Hematopoietic multipotent progenitor cell treated with erythropoietin and hydrocortisone succinate and interleukin-3 and kit ligand, for 6 days (in vitro differentiated cells): ENCODE results near the gene MAN1C1.

Source experiments
- DNase-seq: peaks from one replicate; pipeline ENCODE4 v3.0.0-alpha.2; 2015

MAN1C1 gene

DNA sequence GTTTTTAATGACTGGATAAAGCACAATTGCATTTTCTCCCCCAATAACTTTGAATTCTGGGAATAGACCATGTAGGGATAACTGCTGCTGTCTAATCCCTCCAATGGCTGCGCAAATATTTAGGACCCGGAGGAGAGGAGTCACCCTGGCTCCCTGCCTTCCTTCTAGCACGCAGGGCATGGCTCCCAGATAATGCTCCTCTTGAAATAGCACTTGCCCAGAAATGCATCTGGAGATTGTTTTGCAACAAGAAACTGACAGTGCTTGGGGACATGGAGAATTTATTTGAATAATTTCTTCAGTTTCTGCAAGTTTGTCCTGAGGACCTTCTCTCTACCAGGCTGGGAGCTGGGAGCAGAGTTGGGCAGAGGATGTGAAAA, 83.5 kb downstream of the MAN1C1 start:
- DNase-seq = no peak

DNA sequence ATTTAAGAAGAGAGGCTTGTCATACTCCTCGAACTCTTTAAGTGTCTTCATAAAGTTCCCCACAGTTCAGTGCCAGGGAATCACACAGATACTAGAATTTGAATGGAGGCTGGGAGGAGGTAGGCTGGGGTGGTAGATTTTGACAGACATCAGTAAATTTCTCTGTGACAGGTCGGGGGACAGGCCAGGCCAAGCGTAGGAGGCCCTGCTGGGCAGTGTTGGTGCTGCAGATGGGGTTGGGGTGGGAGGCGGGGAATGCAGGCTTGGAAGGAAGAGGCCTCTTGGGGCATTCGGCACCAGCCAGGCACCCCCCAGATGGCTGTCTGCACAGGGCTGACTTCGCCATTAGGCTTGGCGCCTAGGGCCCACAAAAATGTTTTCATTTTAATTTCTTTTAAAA, 84.0 kb downstream of the MAN1C1 start:
- DNase-seq = no peak

DNA sequence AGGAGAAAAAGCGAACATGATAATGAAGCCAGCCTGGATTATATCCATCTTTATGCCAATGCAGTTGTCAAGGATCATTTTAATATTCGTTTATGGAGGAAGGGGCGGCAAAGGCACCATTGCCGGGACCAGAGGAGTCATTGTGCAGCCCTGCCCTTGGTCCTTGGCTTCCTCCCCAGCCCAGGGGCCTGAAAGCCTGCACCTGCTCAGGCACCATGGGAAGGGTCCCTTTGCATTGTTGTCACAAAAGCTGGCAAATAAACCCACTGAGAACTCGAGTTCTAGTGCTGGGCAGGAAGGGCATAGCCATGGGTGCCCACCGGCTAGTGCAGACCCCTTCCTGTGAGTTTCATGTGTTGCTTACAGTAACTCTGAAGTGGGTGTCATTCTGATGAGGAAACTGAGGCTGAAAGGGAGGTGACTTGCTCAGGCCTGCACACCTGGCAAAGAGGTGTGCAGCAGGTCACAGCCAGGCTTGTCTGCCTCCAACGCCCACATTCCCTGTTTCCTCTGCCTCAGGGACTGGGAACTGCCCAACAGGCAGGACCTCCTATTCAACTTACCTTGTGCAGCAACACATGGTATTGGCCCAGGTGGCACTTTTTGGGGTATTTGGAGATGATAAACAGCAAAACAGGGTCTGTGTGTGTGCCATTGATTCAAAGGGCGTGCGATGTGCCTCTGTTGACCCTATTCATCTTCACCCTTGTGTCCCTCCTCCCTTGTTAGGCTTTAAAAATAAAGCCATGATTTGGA, 84.6 kb downstream of the MAN1C1 start:
- no peak for DNase-seq

DNA sequence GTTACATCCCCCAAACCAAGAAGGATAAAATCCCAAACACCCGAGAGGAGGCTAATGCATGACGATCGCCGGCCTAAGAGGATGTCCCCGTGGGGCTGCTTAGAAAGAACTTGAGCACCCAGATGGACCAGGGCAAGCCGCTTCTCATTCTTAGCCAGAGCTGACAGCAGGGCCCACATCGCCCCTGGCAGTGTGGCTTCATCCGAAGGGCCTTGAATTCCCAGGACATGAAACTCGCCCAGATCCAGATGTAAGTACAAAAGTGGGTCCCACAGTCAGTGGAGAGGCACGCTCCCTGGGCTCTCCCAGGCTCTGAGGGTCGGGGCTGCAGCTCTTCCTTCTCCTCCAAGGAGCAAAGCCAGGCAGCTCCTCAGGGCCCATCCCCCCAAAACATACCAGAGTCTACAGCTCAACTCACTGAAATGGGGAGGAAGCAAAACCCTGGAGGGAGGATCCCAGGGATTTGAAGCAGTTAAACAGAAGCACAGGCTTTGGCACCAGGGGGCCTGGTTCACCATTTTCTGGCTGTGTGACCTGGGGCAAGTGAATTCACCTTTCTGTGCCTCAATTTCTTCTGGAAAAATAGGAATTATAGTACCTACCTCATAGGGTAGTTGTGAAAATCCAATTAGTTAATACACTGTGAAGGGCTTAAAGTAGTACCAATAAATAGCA, 85.6 kb downstream of the MAN1C1 start:
- DNase-seq = no peak

DNA sequence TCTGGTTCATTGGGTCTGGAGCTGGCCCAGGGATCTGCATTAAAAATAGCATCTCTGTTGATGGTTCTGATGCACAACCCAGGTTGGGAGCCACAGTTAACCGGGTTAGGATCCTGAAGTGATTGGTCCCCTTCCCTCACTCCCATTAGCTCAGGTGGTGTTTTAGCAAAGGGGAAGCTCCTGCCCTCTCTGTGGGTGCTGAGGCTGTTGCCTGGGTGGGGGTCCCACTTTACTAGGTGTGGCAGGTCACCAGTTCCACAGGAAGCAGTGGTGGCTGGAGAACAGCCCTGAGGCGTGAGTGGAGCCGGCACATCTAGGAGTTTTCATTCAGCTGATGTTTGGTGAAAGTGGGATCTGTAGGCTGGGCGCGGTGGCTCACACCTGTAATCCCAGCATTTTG, 86.5 kb downstream of the MAN1C1 start:
- DNase-seq = no peak

DNA sequence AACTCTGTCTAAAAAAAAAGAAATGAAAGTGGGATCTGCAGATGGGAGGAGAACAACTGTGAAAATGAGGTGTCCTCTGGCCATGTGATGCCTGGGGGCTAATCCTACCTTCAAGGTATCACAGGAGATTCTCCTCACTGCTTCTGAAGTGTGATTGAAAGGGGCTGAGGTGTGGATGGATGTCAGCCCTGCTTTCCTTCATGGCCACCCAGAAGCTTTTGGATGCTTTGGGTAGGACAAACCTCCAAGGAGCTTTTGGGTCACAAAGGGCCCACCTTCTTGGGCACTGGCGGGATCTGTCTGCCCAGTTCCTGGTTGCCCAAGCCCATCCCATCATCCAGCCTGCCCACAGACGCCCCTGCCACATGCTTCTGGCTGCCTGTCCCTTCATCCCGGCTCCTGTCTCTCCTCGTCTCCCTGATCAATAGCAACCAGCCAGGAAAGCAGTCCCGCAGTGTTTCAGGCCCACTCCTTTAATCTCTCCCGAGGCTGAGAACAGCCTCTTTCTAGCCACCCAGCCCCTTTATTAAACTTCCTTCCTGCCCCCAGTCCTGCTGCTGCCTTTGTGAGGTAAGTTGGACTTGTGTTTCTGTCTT, 87.2 kb downstream of the MAN1C1 start:
- DNase-seq = no peak

DNA sequence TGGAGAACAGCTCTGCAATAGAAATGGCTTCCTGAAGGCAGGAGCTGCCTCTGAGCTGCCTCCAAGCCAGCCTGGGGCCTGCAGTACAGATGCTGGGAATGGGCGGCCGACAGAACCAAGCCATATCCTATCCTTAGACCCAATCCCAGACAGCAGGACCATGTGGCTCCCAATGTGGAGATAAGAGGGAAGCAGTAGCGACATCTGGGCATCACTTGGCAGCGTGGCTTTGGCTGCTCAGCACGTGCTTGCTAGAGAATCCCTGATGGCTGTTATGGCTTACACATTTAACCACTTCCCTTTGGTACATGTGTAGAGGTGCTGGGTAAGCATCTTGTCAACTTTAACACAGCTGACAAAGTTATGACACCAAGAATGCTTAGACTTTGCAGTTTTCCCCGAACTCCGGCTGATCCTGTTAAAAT, 87.7 kb downstream of the MAN1C1 start:
- DNase-seq = peak; percentile 33

DNA sequence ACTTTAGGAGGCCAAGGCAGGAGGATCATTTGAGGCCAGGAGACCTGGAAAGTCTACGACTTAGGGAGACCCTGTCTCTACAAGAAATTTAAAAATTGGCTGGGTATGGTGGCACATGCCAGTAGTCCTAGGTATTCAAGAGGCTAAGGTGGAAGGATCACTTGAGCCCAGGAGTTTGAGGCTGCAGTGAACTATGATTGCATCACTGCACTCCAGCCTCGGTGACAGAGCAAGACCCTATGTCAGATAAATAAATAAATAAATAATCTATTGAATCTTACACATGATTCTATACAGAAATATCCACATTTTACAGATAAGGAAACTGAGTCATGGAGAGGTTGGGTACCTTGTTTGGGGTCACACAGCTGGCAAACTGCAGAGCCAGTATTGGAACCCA, 89.1 kb downstream of the MAN1C1 start:
- DNase-seq = no peak

DNA sequence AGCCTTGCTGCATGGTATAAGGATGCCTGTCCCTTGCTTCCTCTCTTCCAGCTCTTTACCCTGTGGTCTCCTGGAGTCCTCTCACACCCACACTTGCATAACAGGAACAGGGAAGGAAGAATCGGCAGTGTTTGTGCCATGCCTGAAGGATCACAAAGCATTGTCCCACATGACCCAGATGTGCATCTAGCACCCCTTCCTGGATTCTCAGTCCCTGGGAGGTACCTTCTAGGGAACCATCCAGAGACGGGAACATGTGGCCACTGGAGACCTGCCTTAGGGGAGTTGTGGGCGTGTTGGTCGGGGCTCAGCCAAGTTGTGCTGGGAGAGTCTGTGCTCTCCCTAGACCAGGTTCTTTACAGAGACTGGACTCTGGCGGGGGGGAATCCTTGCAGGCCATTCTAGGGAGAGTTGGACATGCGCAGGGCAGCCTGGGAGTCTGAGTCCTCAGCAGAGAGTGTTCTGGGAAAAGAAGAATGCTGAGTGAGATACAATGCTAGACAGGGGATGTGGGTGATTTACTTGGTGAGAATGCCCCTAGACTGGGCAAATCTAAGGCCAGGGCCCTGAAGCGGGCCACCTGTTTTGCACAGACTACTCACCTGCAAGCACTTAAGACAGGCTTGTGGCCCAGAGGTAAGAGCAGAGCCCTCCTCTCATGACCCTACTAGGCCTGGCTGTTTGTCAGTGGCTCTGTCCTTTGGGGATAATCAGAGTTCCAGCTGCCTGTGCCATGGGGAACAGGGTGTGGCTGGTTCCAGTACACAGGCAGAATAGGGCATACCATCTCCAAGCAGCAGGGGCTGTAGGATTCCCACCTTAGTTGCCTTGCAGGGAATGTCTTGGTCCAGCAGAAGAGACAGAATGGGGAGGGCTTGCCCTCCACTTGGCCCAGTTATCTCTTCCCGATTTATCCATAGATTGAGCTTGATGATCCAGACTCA, 89.8 kb downstream of the MAN1C1 start:
- no peak for DNase-seq

DNA sequence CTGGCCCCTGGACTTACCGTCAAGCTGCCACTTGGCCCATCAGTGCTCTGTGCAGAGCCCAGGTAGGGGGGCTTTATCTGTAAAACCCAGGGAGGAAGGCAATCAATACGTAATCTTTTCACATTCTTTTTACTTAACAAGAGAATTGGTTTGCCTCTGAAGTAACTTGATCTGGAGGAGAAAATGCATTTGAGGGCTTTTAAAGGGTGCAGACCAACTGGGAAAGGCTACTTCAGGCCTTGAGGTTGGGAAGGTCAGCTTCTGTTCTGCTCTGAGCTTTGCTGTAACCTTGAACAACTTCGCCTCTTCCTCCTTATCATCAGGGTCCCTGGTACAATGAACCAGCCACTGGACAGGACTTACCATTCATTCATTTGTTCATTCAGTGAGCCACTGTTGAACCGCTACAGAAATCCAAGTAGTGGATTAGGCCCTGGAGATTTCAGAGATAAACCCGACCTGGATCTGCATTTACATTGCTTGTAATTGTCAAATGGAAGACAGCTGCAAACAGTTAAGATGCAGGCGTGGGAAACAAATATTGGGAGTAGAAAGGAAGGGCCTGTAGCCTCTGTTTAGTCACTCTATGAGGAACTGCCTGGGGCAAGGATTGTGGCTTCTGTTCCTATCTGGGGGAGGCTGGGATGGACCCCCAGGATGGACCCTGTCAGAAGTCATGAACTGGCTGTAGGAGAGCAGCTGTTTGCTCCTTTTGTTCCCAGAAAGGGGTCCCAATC, 90.9 kb downstream of the MAN1C1 start:
- DNase-seq = no peak

DNA sequence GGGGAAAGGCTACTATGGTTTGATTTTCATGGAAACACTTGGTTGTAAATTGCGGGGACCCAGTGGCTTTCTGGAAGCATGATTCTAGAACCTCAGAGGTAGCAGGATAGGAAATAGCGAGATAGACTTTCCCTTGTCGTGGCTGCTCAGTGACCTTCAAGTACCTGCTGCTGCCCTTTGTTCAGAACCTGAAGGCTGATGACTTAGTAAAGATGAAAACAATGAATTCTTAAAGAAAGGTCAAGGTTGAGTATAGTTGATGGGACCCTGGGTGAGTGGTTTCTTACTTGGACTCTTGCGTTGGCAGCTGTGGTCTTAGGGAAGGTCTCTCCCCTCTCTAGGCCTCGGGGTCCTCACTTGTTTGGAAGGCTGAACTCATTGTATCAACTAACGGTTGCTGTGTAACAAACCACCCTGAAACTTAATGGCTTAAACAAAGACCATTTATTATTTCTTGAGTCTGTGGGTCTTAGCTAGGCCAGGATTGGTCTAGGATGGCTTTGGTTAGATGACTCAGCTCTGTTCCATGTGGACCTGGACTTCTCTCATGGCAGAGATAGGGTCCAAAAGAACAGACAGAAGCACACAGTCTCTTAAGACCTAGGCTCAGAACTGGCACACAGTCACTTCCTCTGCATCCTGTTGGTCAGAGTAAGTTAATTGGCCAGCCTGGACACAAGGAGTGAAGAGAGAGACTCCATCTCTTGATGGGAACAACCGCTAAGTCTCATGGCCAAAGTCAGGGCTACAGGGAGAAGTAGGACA, 94.2 kb downstream of the MAN1C1 start:
- no peak for DNase-seq

DNA sequence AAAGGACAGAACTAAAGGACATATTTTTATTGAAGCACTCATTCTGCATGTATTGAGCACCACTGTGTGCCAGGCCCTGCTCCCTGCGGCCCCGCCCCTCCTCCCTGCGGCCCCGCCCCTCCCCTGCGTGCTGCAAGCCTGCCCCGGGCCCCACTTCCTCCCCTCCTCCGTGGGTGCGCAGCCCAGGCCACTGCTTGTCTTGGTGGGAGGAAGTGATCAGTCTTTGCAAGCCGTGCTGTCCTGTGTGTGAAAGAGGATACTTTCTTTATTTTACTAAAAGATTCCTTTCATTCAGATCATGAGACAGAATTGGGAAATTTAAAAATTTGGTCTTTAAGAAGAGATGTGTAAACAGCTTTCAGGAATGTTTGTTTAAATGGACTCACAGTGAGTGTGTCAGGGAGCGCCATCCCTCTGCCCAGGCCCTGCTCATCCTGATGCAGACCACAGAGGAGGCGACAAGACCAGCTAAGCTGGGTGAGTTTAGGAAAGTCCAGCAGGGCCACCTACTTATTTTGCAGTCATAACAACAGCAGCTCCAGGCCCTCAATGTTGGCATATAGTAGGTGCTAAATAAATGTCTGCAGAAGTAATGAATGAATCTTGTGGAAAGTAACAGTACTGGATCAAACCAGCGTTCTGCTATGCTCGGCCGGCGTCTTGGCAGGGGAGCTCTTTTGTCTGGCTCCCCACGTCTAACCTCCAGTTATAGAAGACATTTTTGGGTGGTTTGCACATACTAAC, 95.1 kb downstream of the MAN1C1 start:
- peak; percentile 39 for DNase-seq

DNA sequence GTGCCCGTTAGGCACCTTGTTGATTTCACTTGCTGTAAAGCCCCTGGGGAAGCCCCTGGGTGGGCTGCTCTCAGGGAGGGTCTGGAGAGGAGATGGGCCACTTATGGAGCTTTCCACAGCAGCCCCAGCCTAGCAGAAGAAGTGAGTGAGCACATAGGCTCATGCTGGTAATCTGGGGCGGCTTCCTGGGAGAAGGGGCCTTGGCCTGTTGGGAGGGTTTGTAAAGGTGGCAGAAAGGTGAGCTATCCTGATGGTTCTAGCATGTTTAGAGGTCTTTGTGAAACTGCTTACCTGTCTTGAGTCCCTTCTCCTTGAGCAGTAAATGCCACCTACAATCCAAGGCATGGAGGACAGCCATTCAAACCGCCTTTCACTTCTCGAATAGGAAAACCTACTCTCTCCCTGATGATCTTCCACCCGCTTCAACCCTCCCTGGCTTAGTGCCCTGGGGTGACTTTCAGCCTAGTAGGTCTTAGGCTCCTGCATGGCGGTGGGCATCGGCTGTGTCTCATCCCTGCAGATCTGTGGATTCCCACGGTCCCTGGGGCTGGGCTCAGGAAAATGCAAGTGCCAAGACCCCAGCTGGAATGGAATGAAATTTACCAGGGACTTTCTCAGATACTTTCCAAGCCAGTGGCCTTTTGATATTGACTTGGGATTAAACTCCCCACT, 95.8 kb downstream of the MAN1C1 start:
- DNase-seq = no peak

DNA sequence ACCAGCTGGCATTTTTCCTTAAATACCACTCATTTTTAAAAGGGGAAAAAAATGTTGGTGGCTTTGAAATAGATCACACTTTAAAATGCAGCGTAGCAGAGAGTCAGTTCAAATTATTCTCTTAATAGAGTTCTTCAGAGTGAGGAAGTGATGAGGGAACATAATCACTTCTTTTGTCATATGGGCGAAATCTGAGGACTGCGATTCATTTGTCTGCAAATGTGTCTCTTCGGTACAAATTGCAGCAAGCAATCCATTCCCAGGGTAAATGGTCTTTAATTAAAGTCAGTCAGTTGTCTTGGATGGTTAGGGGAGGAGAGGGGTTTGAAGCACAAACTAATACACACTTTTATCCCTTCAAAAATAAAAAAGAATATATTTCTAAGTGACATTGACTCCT, 97.4 kb downstream of the MAN1C1 start:
- DNase-seq = no peak

DNA sequence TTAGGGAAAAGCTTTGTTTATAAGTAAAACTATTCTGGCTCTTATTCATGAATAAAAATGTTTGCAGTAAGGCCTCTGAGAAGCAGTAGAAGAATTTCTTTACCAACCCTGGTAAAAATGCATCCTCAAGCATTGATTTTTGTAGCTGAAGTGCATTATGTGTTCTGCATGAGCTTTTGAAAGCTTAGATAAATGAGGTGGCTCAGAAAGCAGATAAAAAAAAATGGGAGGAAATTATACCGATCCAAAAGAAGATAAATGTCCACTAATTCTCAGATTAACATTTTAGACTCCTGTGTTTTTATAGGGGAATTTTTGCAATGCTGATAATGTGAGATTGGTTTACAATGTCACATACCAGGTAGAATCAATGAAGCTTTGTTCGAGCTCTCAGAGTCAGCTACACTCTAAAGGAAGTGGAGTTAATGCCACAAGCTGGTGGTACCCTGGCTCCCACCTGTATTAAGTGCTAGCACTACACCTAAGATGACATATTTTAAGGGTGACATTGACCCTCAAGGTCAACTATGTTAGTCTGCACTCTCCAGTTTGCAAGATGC, 97.9 kb downstream of the MAN1C1 start:
- DNase-seq = no peak

DNA sequence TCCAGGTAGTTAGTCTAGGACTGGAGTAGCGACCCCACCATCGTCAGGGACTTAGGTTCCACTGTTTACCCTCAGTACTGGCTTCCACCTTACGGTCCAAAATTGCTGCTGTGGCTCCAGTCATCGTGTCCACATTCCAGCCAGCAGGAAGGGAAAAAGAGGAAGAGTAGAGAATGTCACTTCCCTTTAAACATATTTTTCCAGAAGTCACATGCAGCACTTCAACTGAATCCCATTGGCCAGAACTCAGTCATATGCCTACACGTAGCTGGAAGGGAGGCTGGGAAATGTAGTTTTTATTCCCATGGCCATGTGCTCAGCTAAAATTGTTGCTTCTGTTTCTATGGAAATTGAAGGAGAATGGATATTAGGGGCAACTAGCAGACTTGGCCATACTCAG, 99.3 kb downstream of the MAN1C1 start:
- peak; percentile 25 for DNase-seq

DNA sequence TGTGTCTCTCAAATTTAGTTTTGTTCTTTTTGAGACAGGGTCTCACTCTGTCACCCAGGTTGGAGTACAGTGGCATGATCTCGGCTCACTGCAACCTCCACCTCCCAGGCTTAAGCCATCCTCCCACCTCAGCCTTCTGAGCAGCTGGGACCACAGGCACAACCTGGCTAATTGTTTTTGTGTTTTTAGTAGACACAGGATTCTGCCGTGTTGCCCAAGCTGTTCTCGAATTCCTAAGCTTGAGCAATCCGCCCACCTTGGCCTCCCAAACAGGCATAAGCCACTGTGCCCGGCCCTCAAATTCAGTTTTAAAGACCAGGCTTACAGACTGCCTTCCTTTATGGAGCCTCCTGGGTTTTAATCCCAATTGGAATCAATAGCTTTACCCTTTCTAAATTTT, 99.7 kb downstream of the MAN1C1 start:
- DNase-seq = no peak

DNA sequence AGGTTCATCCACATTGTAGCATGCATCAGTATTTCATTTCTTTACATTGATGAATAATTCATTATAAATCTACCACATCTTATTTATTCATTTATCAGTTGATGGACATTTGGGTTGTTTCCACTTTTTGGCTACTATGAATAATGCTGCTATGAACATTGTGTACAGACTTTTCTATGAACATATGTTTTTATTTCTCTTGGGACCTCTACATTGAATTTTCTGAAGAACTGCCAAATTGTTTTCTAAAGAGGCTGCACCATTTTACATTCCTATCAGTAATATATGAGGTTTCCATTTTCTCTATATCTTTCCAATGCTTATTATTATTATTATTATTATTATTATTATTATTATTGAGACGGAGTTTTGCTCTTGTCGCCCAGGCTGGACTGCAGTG, 102.1 kb downstream of the MAN1C1 start:
- no peak for DNase-seq

DNA sequence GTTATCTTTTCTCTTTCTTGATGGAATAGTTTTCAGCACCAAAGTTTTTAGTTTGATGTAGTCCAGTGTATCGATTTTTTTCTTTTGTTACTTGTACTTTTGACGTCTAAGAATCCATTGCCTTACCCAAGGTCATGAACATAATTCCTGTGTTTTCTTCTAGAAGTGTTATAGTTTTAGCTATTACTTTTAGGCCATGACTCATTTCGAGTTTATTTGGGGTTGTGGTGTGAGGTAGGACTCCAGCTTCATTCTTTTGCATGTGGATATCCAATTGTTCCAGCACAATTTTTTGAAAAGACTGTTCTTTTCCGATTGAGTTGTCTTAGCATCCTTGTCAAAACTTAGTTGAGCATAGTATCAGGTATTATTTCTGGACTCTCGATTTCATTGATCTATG, 104.0 kb downstream of the MAN1C1 start:
- DNase-seq = no peak

DNA sequence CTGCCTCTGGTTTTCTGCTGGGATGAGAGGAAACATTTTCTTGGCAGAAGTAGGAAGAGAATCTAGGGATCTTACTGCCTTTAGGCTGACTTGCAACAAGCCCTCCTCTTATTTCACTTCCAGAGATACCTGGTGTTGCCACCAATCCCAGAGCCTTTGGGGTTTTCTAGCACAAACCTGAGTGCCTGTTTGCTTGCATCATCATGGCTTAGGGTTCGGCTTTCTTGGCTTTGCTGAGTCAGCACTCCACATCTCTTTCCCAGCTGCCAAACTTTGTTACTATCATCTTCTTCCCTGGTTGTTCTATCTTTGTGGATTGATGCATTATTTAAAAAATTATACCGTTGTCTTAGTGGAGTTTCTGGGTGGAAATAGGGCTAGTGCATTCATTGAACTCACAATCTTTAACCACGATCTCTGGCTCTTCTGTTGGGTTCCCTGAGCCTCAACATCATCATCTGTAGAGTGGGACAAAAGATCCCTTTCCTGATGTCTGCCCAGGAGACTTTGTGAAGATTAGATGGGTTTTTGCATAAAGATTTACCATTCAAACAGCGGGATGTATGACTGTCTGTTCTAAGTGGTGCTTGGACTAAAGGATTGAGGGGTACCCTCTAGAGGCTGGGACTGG, 106.8 kb downstream of the MAN1C1 start:
- no peak for DNase-seq
